Endothelial cell of umbilical vein (primary cell): ENCODE results near the gene UVSSA.

Experiments
- POLR2A ChIP-seq: IDR thresholded peaks from 2 replicates; pipeline ENCODE4 v1.6.1; 2012; ENCODE audit warnings: low read depth, mild to moderate bottlenecking, control low read depth, low read length
- POLR2AphosphoS5 ChIP-seq: IDR thresholded peaks from 2 replicates; pipeline ENCODE4 v1.6.1; 2012; ENCODE audit warnings: low read depth, mild to moderate bottlenecking, control low read depth, low read length, moderate library complexity; ENCODE audit not compliant: insufficient read depth
- TF ChIP-seq, protein P1 (sequence below), 2 donors: IDR thresholded peaks; 1 replicate in 1 of 2; 2 replicates in 1 of 2; pipeline ENCODE4 v1.5.1; 2011; ENCODE audit warnings: low read length in 2 of 2, mild to moderate bottlenecking in 2 of 2, moderate library complexity in 2 of 2, control low read depth in 1 of 2, inconsistent platforms in 1 of 2, low read depth in 1 of 2; ENCODE audit not compliant: insufficient read depth in 1 of 2; ENCODE audit errors: extremely low read depth in 1 of 2
- TF ChIP-seq, protein P2 (sequence below): IDR thresholded peaks from 2 replicates; pipeline ENCODE4 v1.6.1; 2011; ENCODE audit not compliant: insufficient read depth, insufficient read length

DNA sequence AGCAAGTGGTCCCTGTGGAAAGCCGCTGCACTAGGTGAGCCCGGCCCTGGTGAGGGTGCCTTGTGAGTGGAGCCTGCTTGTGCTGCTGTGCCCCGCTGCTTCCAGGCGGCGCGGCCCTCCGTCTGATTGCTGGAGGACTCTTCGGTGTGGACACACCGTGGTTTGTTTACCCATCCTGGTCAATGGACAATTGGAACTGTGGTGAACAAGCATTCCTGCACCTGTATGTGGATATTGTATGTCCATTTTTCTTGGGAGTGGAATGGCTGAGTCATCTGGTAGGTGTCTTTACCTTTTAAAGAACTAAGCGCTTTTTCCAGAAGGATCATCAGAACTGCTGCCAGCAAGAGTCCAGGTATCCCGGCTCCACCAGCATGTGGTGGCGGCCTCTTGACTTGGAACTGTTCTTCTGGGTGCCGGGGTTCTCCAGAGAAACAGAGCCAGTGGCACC lies 41.7 kb upstream of the UVSSA start:
- TF ChIP-seq, protein P1, sequence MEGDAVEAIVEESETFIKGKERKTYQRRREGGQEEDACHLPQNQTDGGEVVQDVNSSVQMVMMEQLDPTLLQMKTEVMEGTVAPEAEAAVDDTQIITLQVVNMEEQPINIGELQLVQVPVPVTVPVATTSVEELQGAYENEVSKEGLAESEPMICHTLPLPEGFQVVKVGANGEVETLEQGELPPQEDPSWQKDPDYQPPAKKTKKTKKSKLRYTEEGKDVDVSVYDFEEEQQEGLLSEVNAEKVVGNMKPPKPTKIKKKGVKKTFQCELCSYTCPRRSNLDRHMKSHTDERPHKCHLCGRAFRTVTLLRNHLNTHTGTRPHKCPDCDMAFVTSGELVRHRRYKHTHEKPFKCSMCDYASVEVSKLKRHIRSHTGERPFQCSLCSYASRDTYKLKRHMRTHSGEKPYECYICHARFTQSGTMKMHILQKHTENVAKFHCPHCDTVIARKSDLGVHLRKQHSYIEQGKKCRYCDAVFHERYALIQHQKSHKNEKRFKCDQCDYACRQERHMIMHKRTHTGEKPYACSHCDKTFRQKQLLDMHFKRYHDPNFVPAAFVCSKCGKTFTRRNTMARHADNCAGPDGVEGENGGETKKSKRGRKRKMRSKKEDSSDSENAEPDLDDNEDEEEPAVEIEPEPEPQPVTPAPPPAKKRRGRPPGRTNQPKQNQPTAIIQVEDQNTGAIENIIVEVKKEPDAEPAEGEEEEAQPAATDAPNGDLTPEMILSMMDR (IDR thresholded peaks at IDR 0.05; ENCODE audit: extremely low read depth in 1 of 2, insufficient read depth in 1 of 2, low read depth in 1 of 2, low read length in 2 of 2) = no peak
- no peak for TF ChIP-seq POLR2AphosphoS5
- no peak for TF ChIP-seq POLR2A
- TF ChIP-seq, protein P2, sequence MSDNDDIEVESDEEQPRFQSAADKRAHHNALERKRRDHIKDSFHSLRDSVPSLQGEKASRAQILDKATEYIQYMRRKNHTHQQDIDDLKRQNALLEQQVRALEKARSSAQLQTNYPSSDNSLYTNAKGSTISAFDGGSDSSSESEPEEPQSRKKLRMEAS = no peak
